HG02970 (cell line): ENCODE data around the gene HCN4.

Experiments used
- ATAC-seq: cut with Tn5 transposase; IDR thresholded peaks from one replicate; pipeline ENCODE4 v1.9.1; 2021; ENCODE audit warnings: mild to moderate bottlenecking, moderate library complexity, moderate number of reproducible peaks; ENCODE audit not compliant: unreplicated experiment, low FRiP score

HCN4 gene

DNA sequence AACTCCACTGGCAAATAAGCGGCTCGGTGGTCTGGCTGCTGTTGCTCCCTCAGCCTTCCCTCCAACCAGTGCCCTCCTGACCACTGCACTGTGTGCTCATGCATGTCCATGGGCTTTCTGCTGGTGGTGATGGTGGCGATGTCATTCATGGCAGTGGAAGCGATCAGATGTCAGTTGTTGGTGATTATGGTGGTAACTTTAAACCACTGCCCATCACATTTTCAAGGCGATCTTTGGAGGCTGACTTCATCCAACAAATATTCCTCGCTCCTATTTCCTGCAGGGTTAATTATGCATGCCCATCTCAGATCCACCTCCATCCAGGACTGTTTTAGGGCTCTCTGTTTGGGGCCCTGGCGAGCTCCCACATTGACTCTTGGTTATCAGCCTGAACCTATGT, 13.4 kb upstream of the HCN4 start:
- no peak for ATAC-seq

DNA sequence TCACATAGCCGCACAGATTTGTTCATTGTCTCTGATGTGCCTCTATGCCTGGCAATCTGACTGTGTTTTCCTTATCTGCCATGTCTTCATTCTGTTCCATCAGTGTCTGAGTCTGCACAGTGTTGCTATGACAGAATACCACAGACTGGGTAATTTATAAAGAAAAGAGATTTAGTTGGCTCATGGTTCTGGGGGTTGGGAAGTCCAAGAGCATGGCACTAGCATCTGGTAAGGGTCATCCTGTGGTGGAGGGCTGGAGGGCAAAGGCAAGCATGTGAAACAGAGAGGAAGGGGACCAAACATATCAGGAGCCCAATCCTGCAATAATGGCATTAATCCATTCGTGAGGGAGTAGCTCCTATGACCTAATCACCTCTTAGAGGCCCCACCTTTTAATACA, 11.9 kb upstream of the HCN4 start:
- no peak for ATAC-seq

- no peak for ATAC-seq
These were observed 9.3 kb upstream of the HCN4 start for GRCh38 chr15:73378089-73378488.

DNA sequence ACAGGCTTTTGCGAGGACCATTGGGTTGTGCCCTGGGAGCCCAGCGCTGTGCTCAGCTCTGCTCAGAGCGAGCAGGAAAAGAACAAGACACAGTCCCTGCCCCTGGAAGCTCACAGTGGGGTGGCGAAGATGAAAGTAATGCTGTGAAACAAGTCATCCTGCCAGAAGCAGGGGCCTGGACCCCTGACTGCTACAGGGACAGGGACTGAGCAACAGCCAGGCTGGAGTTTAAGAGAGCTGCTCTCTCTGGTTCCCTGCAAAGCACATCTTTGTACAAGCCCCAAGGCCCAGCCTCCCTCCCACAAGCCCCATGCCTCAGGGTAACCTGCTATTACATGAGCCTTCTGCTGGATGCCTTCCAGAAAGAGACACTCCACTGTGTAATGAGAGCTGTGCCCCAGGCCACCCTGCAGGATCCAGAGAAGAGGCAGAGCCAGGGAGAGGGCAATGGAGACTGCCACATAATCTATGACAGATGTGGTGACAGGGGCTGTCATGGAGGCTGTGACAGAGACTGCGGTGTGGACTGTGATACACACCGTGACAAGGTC, 7.1 kb upstream of the HCN4 start:
- ATAC-seq: no peak

- no peak for ATAC-seq
These were observed 6.3 kb upstream of the HCN4 start for GRCh38 chr15:73375012-73375411.

- ATAC-seq: no peak
These were observed 5.8 kb upstream of the HCN4 start for GRCh38 chr15:73374604-73375003.

GRCh38 chr15:73373221-73373620, 4.5 kb upstream of the HCN4 start:
- ATAC-seq: no peak

DNA sequence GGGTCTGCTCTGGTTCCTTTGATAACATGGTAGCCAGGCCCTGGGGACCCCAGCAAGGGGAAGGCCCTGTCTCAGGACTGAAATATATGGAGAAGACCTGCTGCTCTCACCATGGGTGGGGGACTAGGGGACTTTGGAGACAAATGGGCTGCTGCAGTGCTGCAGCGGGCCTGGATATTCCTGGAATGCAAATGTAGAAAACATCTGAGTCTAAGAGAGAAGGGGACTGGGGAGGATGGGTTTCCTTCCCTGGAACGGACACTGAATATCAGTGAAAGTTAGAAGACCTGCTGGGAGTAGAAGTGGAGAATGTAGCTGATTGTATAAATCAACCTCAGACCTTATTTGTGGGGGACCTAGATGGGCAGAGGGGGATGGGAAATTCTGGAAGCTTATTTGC, 3.1 kb upstream of the HCN4 start:
- no peak for ATAC-seq

DNA sequence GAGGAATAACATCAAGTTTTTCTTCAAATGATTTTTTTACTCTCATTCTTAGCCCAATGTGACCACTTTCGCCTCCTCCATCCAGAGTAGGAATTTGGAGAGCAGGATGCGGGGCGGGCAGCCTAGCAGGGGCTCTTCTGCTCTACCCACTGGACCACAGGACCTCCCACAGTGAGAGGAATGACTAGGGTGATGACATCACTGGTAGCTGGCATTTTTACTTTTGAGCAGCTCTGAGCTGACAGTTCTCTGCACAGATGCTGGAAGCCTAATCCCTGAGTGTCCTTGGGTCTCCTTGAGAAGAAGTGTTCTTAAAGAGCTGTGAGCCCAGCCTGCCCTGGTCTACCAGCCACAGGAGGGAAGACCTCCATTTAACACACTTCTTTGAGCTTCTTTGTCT, 1.4 kb upstream of the HCN4 start:
- ATAC-seq: no peak

DNA sequence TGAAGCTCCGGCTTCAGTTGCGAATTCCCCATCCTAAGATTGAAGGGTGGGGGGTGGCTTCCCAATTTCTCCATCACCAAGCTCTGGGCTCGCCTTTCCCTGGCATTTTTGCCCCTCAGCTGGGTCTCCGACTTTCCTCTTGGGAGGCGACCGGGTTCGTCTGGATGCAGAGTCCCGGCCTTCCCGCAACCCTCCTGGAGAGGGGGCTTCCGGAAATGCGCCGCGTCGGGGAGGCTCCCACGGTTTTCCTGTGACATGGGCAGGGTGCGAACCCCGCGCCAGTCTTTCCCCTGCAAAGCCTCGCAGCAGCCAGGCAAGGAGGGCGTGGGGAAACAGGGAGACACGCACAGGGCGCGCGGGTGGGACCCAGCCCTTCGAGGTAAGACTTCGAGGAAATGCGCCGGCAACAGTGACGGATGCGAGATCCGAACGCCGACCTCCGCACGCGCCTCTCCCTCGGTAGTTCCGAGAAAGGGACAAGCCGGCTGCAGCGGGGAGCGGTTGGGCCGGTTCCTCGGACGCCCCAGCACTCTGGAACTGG, 466 bp upstream of the HCN4 start:
- no peak for ATAC-seq

- no peak for ATAC-seq
These were observed 996 bp downstream of the HCN4 start for GRCh38 chr15:73367624-73368300.

DNA sequence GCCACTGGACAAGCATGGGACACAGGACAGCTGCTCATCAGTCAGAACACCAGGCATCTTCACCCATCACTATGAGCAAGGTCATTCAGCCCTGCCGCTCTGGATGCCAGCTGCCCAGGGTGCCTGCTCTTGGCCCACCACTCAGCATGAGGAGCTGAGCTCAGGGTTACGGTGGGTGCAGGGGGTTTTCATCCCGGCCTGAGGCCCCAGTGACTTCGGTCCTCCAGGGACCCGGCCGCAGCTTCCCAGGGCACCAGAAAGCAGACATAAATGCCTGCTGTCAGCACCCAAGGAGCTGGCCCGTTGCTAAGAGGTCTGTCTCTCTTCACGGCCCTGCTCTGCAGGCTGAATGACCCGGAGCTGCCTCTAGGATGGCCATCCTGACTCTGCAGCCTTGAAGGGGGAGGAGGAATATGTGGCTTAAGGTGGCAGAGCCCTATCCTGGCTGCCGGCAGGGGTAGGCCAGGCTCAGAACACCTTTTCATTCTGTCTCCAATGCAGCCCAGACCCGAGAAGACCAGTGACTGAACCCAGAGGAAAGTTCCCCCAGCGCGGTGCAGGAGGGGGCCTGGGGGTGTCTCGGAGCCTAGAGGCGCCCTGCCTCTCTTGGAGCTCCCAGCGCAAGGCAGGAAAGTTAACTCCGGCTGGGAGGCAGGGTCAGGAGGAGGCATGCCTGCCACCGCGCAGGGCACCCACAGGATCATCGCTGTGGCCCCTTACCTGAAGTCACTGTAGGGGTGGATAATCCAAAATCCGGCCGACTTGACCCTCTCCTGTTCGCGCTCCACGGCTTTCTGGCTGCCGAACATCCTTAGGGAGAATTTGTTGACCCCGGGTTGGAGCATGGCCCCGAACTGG, 1.8 kb downstream of the HCN4 start:
- no peak for ATAC-seq

DNA sequence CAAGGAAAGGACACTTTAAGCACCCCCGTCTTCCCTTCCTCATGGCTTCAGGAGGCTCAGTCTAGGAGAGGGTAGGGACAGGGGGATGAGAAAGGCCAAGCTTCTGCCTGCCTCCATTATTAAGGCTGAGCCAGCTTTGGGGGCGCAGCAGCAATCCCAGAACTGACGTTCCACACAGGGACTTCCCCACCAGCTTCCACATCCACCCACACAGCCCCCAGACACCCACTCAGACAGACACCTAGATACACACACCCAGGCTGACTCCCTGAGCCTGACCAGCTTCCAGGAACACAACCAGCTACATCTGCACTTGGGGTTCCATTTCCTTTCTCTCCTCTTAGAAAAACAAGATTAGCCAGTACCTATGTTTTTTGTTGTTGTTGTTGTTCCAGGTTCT, 4.7 kb downstream of the HCN4 start:
- no peak for ATAC-seq

GRCh38 chr15:73362900-73363299, 5.9 kb downstream of the HCN4 start:
- no peak for ATAC-seq

- ATAC-seq: no peak
These were observed 7.4 kb downstream of the HCN4 start for GRCh38 chr15:73361337-73361736.

GRCh38 chr15:73359651-73360050, 9.1 kb downstream of the HCN4 start:
- ATAC-seq: no peak

GRCh38 chr15:73357999-73358665, 10.6 kb downstream of the HCN4 start:
- ATAC-seq: no peak

DNA sequence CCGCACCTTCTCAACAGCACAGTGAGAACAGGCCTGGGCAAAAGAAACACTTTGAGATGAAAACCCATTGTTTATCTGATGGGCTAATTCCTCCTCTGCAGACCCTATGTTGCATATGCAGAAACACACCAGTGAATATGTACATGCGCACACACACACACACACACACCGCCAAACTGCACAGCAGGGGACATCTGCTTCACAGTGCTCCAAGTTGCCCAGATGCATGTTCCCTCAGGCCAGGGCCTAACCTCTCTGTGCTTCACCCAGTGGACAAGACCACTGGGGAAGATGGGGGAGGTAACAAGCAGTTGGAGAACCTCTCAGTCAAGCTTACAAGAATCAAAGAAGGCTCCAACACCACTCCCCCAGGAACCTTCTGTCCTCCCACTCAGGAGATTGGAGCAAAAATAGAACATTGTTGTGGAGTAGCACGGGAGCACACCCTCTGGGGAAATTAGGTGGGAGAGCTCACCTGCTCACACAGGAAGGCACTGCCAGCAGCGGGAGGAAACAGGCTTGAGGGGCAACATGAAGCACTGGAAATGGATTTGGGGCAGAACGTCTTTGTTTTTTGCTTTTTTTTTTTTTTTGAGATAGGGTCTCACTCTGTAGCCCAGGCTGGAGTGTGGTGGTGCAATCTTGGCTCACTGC, 13.0 kb downstream of the HCN4 start:
- no peak for ATAC-seq

DNA sequence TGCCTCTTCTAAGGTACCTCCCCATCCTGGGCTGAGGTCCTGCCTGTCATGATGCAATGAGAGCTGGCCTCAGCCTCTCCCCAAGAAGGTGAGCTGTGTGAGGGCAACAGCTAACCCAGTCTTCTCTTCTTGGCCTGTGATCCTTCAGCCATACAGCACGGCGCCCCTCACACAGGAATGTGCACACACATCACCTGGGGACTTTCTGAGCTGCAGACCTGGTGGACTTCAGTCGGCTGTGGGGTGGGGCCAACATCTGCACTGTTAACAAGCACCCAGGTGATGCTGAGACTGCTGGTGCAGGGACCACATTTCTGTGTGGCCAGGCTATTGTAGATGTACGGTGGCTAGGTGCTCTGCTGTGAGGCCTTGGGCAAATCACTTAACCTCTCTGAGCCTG, 14.5 kb downstream of the HCN4 start:
- no peak for ATAC-seq

DNA sequence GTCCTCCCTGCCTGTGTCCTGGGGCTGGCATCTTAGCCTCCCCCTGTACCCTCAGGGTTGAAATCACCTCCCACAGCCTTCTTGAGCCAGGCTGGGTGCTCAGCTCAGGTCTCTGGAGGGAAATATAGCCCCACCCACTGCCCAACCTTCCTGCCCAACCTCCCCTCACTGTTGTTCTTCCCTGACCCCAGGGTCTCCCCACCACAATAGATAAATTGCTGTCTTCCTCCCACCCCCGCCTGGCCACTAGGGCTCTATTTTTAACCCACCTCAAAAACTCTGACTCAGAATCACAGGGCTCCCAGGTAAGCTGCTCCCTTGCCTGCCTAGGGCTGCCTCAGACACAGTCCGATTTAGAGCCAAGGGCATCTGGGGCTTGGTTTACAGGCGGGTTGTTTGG, 15.0 kb downstream of the HCN4 start:
- no peak for ATAC-seq
